Measurements from ENCODE around the gene FKBP11.
"Not testable (repeated sequence)": the region's sequence is repeated elsewhere in the genome, so short reads cannot be mapped to it uniquely, and the experiment has no call there.

FKBP11 gene

GRCh38 chr12:48903982-48904411 lies 21.3 kb downstream of the FKBP11 start:
- DNase-seq = peak; percentile 88 to 89

- DNase-seq = no peak
These were observed 21.8 kb downstream of the FKBP11 start for GRCh38 chr12:48903363-48903981.

GRCh38 chr12:48901278-48901677 lies 24.0 kb downstream of the FKBP11 start:
- DNase-seq = no peak

- no peak for DNase-seq
These were observed 25.6 kb downstream of the FKBP11 start for GRCh38 chr12:48899651-48900050.

- no peak for DNase-seq
These were observed 31.0 kb downstream of the FKBP11 start for GRCh38 chr12:48894271-48894670.

GRCh38 chr12:48890657-48891418 lies 34.5 kb downstream of the FKBP11 start:
- peak; percentile 86 to 88 for DNase-seq

GRCh38 chr12:48889679-48890078 lies 35.6 kb downstream of the FKBP11 start:
- no peak for DNase-seq

- no peak for DNase-seq
These were observed 41.8 kb downstream of the FKBP11 start for GRCh38 chr12:48883305-48884161.

- no peak for DNase-seq
These were observed 42.4 kb downstream of the FKBP11 start for GRCh38 chr12:48882972-48883304.

- DNase-seq = no peak
These were observed 43.0 kb downstream of the FKBP11 start for GRCh38 chr12:48882315-48882687.

- no peak for DNase-seq
These were observed 43.5 kb downstream of the FKBP11 start for GRCh38 chr12:48881686-48882314.

GRCh38 chr12:48880647-48881046 lies 44.6 kb downstream of the FKBP11 start:
- DNase-seq = no peak

GRCh38 chr12:48878548-48878947 lies 46.7 kb downstream of the FKBP11 start:
- DNase-seq = no peak

- DNase-seq = no peak
These were observed 49.3 kb downstream of the FKBP11 start for GRCh38 chr12:48875944-48876515.

GRCh38 chr12:48873534-48873933 lies 51.8 kb downstream of the FKBP11 start:
- not testable (repeated sequence) for DNase-seq

GRCh38 chr12:48873096-48873495 lies 52.2 kb downstream of the FKBP11 start:
- no peak for DNase-seq

Data from activated T-cell treated with anti-CD3 and anti-CD28 coated beads, Interleukin-2, amount 50 U/mL, for 48 hours (primary cell).